Measurements from ENCODE around the gene PRSS2.

Gene PRSS2

GRCh38 chr7:142801601-142802295, 31.0 kb downstream of the PRSS2 start:
- DNase-seq (ENCODE audit: low read depth in 2 of 2), result no peak

GRCh38 chr7:142802301-142802700, 31.5 kb downstream of the PRSS2 start:
- no peak for DNase-seq (ENCODE audit: low read depth in 2 of 2)

- DNase-seq (ENCODE audit: low read depth in 2 of 2), result no peak
Measured at GRCh38 chr7:142803901-142804300, 33.1 kb downstream of the PRSS2 start.

GRCh38 chr7:142804728-142805207, 34.0 kb downstream of the PRSS2 start:
- DNase-seq (ENCODE audit: low read depth in 2 of 2), result no peak

GRCh38 chr7:142805350-142806021, 34.7 kb downstream of the PRSS2 start:
- no peak for DNase-seq (ENCODE audit: low read depth in 2 of 2)

- no peak for DNase-seq (ENCODE audit: low read depth in 2 of 2)
Measured at GRCh38 chr7:142806022-142806356, 35.2 kb downstream of the PRSS2 start.

GRCh38 chr7:142806957-142807356, 36.2 kb downstream of the PRSS2 start:
- DNase-seq (ENCODE audit: low read depth in 2 of 2), result no peak

GRCh38 chr7:142807855-142808460, 37.2 kb downstream of the PRSS2 start:
- DNase-seq (ENCODE audit: low read depth in 2 of 2), result no peak

GRCh38 chr7:142808461-142808801, 37.7 kb downstream of the PRSS2 start:
- DNase-seq (ENCODE audit: low read depth in 2 of 2), result no peak

GRCh38 chr7:142808802-142809583, 38.2 kb downstream of the PRSS2 start:
- DNase-seq (ENCODE audit: low read depth in 2 of 2), result peak; percentile 78 to 87

GRCh38 chr7:142809671-142810070, 38.9 kb downstream of the PRSS2 start:
- no peak for DNase-seq (ENCODE audit: low read depth in 2 of 2)

- no peak for DNase-seq (ENCODE audit: low read depth in 2 of 2)
Measured at GRCh38 chr7:142811154-142811737, 40.5 kb downstream of the PRSS2 start.

- DNase-seq (ENCODE audit: low read depth in 2 of 2), result no peak
Measured at GRCh38 chr7:142812437-142813215, 41.9 kb downstream of the PRSS2 start.

GRCh38 chr7:142813226-142813625, 42.5 kb downstream of the PRSS2 start:
- no peak for DNase-seq (ENCODE audit: low read depth in 2 of 2)

- no peak for DNase-seq (ENCODE audit: low read depth in 2 of 2)
Measured at GRCh38 chr7:142813699-142814098, 42.9 kb downstream of the PRSS2 start.

GRCh38 chr7:142814451-142814850, 43.7 kb downstream of the PRSS2 start:
- DNase-seq (ENCODE audit: low read depth in 2 of 2), result no peak

GRCh38 chr7:142815134-142815533, 44.4 kb downstream of the PRSS2 start:
- no peak for DNase-seq (ENCODE audit: low read depth in 2 of 2)

- no peak for DNase-seq (ENCODE audit: low read depth in 2 of 2)
Measured at GRCh38 chr7:142817506-142817905, 46.7 kb downstream of the PRSS2 start.

GRCh38 chr7:142819530-142819929, 48.8 kb downstream of the PRSS2 start:
- DNase-seq (ENCODE audit: low read depth in 2 of 2), result no peak

GRCh38 chr7:142822714-142823113, 51.9 kb downstream of the PRSS2 start:
- no peak for DNase-seq (ENCODE audit: low read depth in 2 of 2)
